Measurements from ENCODE around the gene SIAH1. TPM values are rescaled to one million over a fixed set of nuclear protein-coding genes. Genes with fewer than 3 reads are reported as not detected.

SIAH1 gene
- total RNA-seq, 1 donor from 2014 or later, result 73.9 TPM

- H3K4me1 Mint-ChIP-seq, result peaks cover 21% of the 10 kb centered on the region
Observed at GRCh38 chr16:48370229-48370628, 15.0 kb downstream of the SIAH1 start.

DNA sequence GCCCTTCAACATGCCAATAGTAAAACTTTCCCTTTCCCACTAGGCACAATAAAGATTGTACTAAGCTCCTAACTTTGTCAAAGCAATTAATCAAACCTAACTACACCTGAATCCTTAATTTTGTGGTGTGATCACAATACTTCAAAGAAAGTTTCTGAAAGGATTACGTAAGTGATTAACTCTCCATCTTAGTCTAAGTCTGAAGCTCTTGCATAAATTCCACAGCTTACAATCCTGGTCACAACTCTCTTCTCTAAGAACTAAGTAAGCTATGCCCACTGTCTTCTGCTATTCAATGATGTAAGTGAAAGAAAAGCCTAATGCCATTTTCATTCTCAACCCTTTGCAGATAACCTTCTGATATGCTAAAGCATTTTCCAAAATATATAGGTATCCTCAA lies 15.4 kb downstream of the SIAH1 start:
- Mint-ChIP-seq H3K9me3 (no peaks in the 10 kb centered on the region), H3K27ac (no peak overlapping the region), H3K4me3 (no peak overlapping the region), H3K27me3 (ENCODE audit: insufficient read depth, low read depth) (no peaks in the 10 kb centered on the region), H3K4me1 (peaks cover 25% of the 10 kb centered on the region), H3K36me3 (peaks cover 2% of the 10 kb centered on the region)
- Histone ChIP-seq H3K4me2 (peak overlapping the region; percentile 11), H4K20me1 (ENCODE audit: low read depth) (peaks cover 97% of the 10 kb centered on the region), H3K27ac (no peak overlapping the region), H3K4me1 (peaks cover 41% of the 10 kb centered on the region), H3K79me2 (ENCODE audit: low read depth) (peaks cover 100% of the 10 kb centered on the region), H3K4me3 (no peak overlapping the region), H3K9me3 (ENCODE audit: low read depth) (no peaks in the 10 kb centered on the region), H3F3A (ENCODE audit: low read depth) (peaks cover 39% of the 10 kb centered on the region), H3K27me3 (no peaks in the 10 kb centered on the region), H3K9ac (no peak overlapping the region), H2AFZ (replicated peaks) (no peak overlapping the region), H3K36me3 (no peaks in the 10 kb centered on the region)
- TF ChIP-seq EZH2phosphoT487 (IDR thresholded peaks at IDR 0.05), result no peak
- DNase-seq (ENCODE audit: low spot score), result no peak

More at GRCh38 chr16:48370229-48370628, 15.0 kb downstream of the SIAH1 start:
- H3F3A ChIP-seq (ENCODE audit: low read depth), result peaks cover 37% of the 10 kb centered on the region
- TF ChIP-seq EZH2 (IDR thresholded peaks at IDR 0.05) (no peak), EZH2phosphoT487 (IDR thresholded peaks at IDR 0.05) (no peak), CTCF (IDR thresholded peaks at IDR 0.05) (no peak)
- H3K4me1 ChIP-seq, result peaks cover 41% of the 10 kb centered on the region
- Mint-ChIP-seq H3K36me3 (peaks cover 2% of the 10 kb centered on the region), H3K9me3 (no peaks in the 10 kb centered on the region), H3K4me3 (no peak overlapping the region), H3K27ac (no peak overlapping the region), H3K27me3 (ENCODE audit: insufficient read depth, low read depth) (no peaks in the 10 kb centered on the region)
- H3K9ac ChIP-seq, result no peak overlapping the region
- no peak overlapping the region for H2AFZ ChIP-seq (replicated peaks)
- no peaks in the 10 kb centered on the region for H3K9me3 ChIP-seq (ENCODE audit: low read depth)
- H3K27me3 ChIP-seq, result no peaks in the 10 kb centered on the region
- H3K79me2 ChIP-seq (ENCODE audit: low read depth), result peaks cover 100% of the 10 kb centered on the region
- no peak overlapping the region for H3K4me3 ChIP-seq
- DNase-seq (ENCODE audit: low spot score), result no peak
- no peaks in the 10 kb centered on the region for H3K36me3 ChIP-seq
- no peak overlapping the region for H3K27ac ChIP-seq
- peaks cover 97% of the 10 kb centered on the region for H4K20me1 ChIP-seq (ENCODE audit: low read depth)
- no peak overlapping the region for H3K4me2 ChIP-seq

DNA sequence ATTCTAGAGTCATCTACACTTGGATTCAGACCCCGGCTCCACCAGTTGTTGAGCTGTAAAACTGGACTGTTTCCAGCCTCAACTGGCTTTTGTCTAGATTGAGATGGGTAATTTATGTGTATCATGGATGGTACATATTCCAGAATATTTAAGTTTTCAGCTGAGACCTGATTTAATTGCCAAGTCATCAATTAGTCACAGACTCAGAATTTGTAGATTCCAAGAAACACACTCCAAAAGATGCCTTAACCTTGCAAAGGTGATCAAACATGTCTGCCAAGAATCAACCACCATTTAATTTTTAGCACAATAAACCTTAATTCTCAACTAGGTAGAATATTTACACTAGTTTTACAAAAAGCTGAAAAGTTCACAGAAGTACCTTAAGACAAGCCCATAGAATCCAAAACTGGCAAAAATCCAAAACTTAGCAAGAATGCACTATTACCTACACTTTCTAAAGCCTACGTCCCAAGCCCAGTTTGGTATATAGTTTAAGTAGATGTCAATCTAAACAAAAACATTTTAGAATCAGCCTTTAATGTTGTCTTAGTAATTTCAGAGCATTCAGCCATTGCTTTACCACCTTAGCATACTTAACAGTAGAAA lies 17.7 kb downstream of the SIAH1 start:
- Histone ChIP-seq H3K27ac (no peak overlapping the region), H3K36me3 (no peaks in the 10 kb centered on the region), H3K79me2 (ENCODE audit: low read depth) (peaks cover 100% of the 10 kb centered on the region), H3K9ac (no peak overlapping the region), H4K20me1 (ENCODE audit: low read depth) (peaks cover 95% of the 10 kb centered on the region), H3K4me3 (no peak overlapping the region), H3K4me1 (peaks cover 27% of the 10 kb centered on the region), H3K9me3 (ENCODE audit: low read depth) (no peaks in the 10 kb centered on the region), H2AFZ (replicated peaks) (no peak overlapping the region), H3K27me3 (no peaks in the 10 kb centered on the region), H3K4me2 (no peak overlapping the region), H3F3A (ENCODE audit: low read depth) (peaks cover 35% of the 10 kb centered on the region)
- peaks cover 6% of the 10 kb centered on the region for H3K36me3 Mint-ChIP-seq
- no peak overlapping the region for H3K27ac Mint-ChIP-seq
- H3K9me3 Mint-ChIP-seq, result no peaks in the 10 kb centered on the region
- H3K27me3 Mint-ChIP-seq (ENCODE audit: insufficient read depth, low read depth), result no peaks in the 10 kb centered on the region
- DNase-seq (ENCODE audit: low spot score), result no peak
- H3K4me3 Mint-ChIP-seq, result no peak overlapping the region
- TF ChIP-seq EZH2phosphoT487 (IDR thresholded peaks at IDR 0.05) (no peak), EZH2 (IDR thresholded peaks at IDR 0.05) (no peak), CTCF (IDR thresholded peaks at IDR 0.05) (no peak)
- H3K4me1 Mint-ChIP-seq, result peaks cover 28% of the 10 kb centered on the region
